22Rv1 (cell line): ENCODE measurements around the gene DGKD.

Experiments
- ZFX ChIP-seq: fragments of 450-650 bp; IDR thresholded peaks from 2 replicates; pipeline ENCODE4 v1.6.1; 2017; ENCODE audit warnings: antibody characterized with exemption, borderline replicate concordance
- TF ChIP-seq, protein P1 (sequence below): fragments of 450-650 bp; IDR thresholded peaks from 2 replicates; pipeline ENCODE4 v1.5.1; 2017; ENCODE audit warnings: mild to moderate bottlenecking

DNA sequence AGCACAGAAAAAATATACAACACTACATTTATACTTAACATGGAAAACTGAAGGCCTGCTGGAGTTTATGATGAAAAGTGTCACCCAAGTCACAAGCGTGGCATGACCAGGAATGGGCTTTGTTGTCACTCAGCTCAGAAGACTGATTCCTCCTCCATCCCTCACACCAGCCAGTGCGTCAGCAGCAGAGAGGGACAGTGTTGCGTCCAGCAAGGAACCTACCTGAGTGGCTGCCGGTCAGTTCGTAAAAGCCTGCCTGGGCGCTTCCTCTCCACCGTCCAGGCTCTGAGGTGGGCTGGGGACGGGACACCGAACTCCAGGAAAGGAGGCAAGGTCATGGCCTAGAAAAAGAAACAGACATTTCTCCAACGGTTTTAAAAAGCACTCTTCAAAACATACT lies 134.8 kb downstream of the DGKD start:
- TF ChIP-seq, protein P1, sequence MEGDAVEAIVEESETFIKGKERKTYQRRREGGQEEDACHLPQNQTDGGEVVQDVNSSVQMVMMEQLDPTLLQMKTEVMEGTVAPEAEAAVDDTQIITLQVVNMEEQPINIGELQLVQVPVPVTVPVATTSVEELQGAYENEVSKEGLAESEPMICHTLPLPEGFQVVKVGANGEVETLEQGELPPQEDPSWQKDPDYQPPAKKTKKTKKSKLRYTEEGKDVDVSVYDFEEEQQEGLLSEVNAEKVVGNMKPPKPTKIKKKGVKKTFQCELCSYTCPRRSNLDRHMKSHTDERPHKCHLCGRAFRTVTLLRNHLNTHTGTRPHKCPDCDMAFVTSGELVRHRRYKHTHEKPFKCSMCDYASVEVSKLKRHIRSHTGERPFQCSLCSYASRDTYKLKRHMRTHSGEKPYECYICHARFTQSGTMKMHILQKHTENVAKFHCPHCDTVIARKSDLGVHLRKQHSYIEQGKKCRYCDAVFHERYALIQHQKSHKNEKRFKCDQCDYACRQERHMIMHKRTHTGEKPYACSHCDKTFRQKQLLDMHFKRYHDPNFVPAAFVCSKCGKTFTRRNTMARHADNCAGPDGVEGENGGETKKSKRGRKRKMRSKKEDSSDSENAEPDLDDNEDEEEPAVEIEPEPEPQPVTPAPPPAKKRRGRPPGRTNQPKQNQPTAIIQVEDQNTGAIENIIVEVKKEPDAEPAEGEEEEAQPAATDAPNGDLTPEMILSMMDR = no peak
- no peak for TF ChIP-seq ZFX
